C4-2B (cell line): ENCODE measurements around the gene TMIGD1.

Source experiments
- H3K27ac ChIP-seq: fragments of 450-650 bp; 2 replicates; pipeline ENCODE4 v1.5.1; 2017
- ZFX ChIP-seq: fragments of 450-650 bp; IDR thresholded peaks from 2 replicates; pipeline ENCODE4 v1.6.1; 2017
- TF ChIP-seq, protein P1 (sequence below): fragments of 450-650 bp; conservative IDR thresholded peaks from 2 replicates; pipeline ENCODE4 v1.5.1; 2017; ENCODE audit warnings: mild to moderate bottlenecking

The TMIGD1 gene

DNA sequence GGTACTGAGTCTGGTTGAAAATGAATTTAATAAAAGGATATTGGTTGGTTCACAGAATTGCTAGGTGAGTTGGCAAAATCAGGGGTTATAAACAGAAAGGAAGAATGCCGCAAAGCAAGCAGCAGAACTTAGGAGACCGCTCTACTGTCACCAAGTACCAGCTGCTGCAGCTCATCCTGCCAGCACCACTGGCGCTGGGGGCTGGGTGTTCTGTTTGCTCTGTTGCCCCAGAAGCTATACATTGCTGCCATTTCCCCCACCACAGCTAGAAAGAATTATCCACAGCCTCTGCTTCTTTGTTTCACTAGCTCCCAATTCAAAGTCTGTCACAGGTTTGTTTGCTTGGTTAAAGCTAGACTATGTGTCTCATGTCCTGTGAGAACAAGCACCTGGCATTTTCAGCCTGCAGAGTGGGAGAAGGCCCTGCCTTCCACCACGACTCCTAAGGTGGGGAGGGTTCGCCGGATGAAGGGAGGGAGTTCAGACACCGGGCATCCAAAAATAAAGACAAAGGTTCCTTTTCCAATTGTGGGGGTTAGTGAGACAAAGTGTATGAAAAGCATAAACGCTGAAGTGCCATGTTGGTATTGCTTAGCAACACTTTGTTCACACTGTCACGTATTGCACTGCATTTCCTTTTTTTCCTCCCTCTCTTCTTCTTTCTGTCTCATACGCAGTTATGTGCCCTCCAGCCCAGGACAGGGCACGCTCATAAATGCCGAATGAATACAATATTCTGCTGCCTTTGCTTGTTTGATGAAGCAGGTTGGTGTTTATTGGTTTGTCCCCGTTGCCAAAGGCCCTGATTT lies 35.3 kb upstream of the TMIGD1 start:
- H3K27ac ChIP-seq, result peak overlapping the region; percentile 6
- TF ChIP-seq, protein P1, sequence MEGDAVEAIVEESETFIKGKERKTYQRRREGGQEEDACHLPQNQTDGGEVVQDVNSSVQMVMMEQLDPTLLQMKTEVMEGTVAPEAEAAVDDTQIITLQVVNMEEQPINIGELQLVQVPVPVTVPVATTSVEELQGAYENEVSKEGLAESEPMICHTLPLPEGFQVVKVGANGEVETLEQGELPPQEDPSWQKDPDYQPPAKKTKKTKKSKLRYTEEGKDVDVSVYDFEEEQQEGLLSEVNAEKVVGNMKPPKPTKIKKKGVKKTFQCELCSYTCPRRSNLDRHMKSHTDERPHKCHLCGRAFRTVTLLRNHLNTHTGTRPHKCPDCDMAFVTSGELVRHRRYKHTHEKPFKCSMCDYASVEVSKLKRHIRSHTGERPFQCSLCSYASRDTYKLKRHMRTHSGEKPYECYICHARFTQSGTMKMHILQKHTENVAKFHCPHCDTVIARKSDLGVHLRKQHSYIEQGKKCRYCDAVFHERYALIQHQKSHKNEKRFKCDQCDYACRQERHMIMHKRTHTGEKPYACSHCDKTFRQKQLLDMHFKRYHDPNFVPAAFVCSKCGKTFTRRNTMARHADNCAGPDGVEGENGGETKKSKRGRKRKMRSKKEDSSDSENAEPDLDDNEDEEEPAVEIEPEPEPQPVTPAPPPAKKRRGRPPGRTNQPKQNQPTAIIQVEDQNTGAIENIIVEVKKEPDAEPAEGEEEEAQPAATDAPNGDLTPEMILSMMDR, result no peak
- no peak for TF ChIP-seq ZFX

DNA sequence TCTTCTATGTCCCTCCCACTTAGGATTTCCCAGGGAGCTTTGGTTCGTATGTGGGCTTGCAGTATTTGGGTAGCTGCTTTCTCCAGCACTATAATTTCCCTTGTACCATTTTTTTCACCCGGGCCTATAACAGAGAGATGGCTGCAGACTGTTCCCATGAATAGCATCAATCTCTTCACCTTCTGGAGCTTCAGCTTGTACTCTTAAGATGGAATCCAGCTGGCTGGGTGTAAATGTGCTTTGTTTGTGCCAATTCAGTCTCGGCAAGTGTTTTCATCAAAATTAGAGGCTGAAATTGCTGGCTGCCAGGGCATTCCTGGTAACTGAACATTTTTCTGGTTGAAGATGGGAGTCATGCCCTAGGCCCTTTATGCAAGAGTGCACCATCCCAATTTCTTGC lies 32.7 kb upstream of the TMIGD1 start:
- H3K27ac ChIP-seq, result no peak overlapping the region
- TF ChIP-seq, protein P1, result no peak
- TF ChIP-seq ZFX, result no peak

DNA sequence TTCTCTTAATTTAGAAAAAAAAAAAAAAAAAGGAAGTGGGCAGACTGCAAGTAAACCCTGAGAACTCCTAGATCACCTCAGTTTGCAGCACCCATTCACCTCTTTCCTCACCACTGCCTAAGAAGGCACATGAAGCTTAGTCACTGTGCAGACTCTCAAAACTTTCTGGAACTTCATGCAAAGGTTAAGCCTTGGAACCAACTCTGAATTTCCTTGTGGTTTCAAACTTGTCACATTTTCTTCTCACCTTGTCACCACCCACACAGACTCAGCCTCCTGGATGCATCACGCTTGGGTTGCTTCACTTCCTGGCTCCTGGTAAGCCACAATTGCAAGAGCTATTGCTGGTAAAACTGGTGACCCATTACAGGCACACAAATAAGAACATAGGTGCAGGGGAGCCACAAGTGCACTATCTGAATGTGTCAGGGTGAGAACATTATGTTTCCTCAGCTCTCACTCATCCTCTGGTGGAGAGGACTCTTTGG lies 29.9 kb upstream of the TMIGD1 start:
- TF ChIP-seq, protein P1, result no peak
- no peak for TF ChIP-seq ZFX

DNA sequence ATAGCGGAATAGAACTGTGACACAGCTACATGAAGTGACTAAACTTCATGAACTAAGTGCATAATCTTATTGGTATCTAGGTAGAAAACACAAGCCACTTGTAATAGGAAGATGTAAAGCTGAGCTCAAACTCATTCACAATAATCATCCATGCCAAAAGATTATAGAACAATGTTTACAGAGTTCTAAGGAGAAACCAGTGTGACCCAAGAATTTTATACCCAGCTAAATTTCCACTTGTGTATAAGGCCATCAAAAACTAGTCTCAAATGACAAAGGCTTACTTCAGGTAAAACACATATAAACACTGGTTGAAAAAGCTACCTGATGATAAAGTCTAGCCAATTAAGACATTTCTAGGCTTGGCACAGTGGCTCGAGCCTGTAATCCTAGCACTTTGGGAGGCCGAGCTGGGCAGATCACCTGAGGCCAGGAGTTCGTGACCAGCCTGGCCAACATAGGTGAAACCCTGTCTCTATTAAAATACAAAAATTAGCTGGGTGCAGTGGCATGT lies 28.0 kb upstream of the TMIGD1 start:
- no peak overlapping the region for H3K27ac ChIP-seq
- TF ChIP-seq, protein P1, result no peak

More for the DNA sequence above, 29.9 kb upstream of the TMIGD1 start:
- H3K27ac ChIP-seq, result no peak overlapping the region

DNA sequence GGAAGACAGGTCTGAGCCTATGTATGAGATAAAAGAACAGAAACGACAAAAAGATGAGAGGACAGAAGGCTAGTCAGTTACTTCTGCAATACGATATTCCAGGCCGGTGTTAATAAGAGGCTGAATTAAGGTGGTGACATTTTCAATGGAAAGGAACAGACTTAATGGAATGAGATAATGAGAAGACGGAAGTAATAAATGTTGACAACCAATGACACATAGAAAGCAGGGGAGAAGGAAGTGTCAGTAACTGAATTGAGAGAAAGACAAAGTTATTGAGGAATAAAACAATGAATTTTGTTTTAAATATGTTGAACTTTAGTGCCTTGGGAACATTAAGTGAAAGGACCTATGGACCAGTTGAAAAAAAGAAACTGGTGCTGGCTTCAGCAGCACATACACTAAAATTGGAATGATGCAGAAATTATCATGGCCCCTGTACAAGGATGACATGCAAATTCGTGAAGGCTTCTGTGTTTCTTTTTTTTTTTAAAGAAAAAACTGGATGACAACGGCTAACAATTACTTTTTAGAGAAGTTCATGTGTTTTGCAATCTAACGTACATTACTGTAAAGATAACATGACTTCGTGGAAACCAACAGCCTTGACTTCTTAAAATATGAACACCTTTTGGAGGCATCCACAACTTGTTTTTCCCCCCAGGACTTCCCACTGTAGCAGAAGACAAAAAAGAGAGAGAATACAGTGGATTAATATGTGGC lies 26.4 kb upstream of the TMIGD1 start:
- H3K27ac ChIP-seq, result no peak overlapping the region
- TF ChIP-seq ZFX, result no peak
- TF ChIP-seq, protein P1, result no peak

DNA sequence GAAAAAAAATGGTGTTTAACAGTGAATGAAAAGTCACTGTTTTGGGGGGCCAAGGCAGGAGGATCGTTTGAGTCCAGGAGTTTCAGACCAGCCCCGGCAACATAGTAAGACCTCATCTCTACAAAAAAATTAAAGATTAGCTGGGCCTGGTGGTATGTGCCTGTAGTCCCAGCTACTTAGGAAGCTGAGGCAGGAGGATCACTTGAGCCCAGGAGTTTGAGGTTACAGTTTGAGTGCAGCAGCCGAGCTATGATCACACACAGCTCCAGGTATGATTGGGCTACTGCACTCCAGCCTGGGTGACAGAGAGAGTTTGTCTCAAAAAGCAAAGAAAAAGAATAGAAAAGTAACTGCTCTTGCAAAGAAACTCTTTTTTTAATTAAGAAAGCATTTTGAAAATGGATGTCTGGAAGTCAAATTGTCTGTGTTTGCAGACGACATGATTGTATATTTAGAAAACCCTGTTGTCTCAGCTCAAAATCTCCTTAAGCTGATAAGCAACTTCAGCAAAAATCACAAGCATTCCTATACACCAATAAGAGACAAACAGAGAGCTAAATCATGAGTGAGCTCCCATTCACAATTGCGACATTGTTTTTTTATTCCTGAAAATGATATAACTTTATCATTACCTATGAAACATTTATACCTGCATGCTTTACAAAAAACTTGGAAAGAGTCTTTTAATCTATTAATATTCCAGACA lies 24.4 kb upstream of the TMIGD1 start:
- TF ChIP-seq, protein P1, result no peak
- TF ChIP-seq ZFX, result no peak
- H3K27ac ChIP-seq, result no peak overlapping the region
